Left lung (tissue), 10 donors: Measurements from ENCODE around the gene DMRTC2. TPM values are rescaled to one million over a fixed set of nuclear protein-coding genes. Genes with fewer than 3 reads are reported as not detected.

Source experiments
- ATAC-seq: fragments of 200-7000 bp; cut with Tn5 transposase; one replicate; pipeline ENCODE4 v1.9.1; 2020; ENCODE audit warnings: moderate library complexity
- DNase-seq, 4 donors: peaks; one replicate each; pipeline ENCODE4 v3.0.0-alpha.2; 2013 to 2020
- H3K27ac ChIP-seq, 2 donors: fragments of 200-600 bp; sonication (generic) in 1 of 2; one replicate each; pipeline versions ENCODE4 v1.5.0 to v1.8.0; 2020 to 2021
- H3K27me3 ChIP-seq, 2 donors: fragments of 200-600 bp; sonication (generic) in 1 of 2; one replicate each; pipeline versions ENCODE4 v1.5.0 to v1.8.0; 2020 to 2021
- H3K36me3 ChIP-seq, 2 donors: fragments of 200-600 bp; sonication (generic) in 1 of 2; one replicate each; pipeline versions ENCODE4 v1.5.0 to v1.8.0; 2020 to 2021
- H3K4me1 ChIP-seq, 2 donors: fragments of 200-600 bp; one replicate each; pipeline ENCODE4 v1.8.0; 2021
- H3K4me3 ChIP-seq, 2 donors: fragments of 200-600 bp; sonication (generic) in 1 of 2; one replicate each; pipeline versions ENCODE4 v1.5.0 to v1.8.0; 2020 to 2021; ENCODE audit warnings: mild to moderate bottlenecking in 1 of 2
- H3K9me3 ChIP-seq, 2 donors: fragments of 200-600 bp; sonication (generic) in 1 of 2; one replicate each; pipeline versions ENCODE4 v1.5.0 to v1.8.0; 2020 to 2021
- CTCF ChIP-seq, 2 donors: fragments of 200-600 bp; sonication (generic) in 1 of 2; IDR thresholded peaks; one replicate each; pipeline versions ENCODE4 v1.5.0 to v1.8.0; 2021; ENCODE audit warnings: antibody characterized with exemption in 2 of 2
- intact Hi-C, 2 donors: fragments of 100-400 bp; cut with DNase I; formaldehyde crosslinking; loops; one replicate each; pipeline versions ENCODE4 v1.11.2 to v1.14.2; 2022
- polyA plus RNA-seq, 6 donors: library from polyadenylated mRNA; unstranded; fragments of 120-200 nt; gene quantifications; one replicate each; pipeline ENCODE4 v1.2.1, GENCODE V29; 2013; ENCODE audit not compliant: insufficient read length in 6 of 6
- total RNA-seq, 2 donors: library from RNA; stranded (reverse); fragmentation: NEBNext Ultra II Directional; extraction: Animal tissue kit (Norgen Biotek cat#: 25700); gene quantifications; one replicate each; pipeline ENCODE4 v1.2.1, GENCODE V29; 2021
- donor health status: DM: no; HTN: yes; CAD: no.
- donor health status: DM: no; HTN: no; CAD: no.

DMRTC2 gene
- total and polyA plus RNA-seq, 8 donors = not detected

- no peaks in the 10 kb centered on the region for H3K9me3 ChIP-seq
- no peaks in the 10 kb centered on the region for H3K27me3 ChIP-seq
- H3K4me3 ChIP-seq = no peak overlapping the region
- intact Hi-C loops = loop anchor here in 1 of 2 donors (10.0 kb wide), 1 partner anchor 66 kb away; no protein-coding TSS in a partner anchor
- H3K4me1 ChIP-seq = peaks cover 23 to 98% of the 10 kb centered on the region in 2 donors
- DNase-seq (peak in 2 of 4 donors; percentile 28 to 72), ATAC-seq (peak; percentile 81)
- TF ChIP-seq CTCF (IDR thresholded peaks at IDR 0.05) = no peak
- H3K27ac ChIP-seq = peak overlapping the region; percentile 23 to 27
- peaks cover 3 to 98% of the 10 kb centered on the region in 2 donors for H3K36me3 ChIP-seq
These were observed 23.5 kb downstream of the DMRTC2 start for GRCh38 chr19:41868120-41868988.

DNA sequence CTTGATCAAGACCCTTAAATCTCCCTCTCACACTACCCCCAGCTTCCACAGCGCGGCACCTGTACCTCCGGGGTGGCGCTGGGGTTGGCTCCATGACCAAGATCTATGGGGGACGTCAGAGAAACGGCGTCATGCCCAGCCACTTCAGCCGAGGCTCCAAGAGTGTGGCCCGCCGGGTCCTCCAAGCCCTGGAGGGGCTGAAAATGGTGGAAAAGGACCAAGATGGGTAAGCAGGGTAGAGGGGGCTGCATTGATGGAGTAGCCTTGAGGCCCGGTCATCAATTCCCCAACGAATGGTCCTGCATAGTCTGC is 24.1 kb downstream of the DMRTC2 start:
- TF ChIP-seq CTCF (IDR thresholded peaks at IDR 0.05) = no peak
- intact Hi-C loops = loop anchor here in 1 of 2 donors (10.0 kb wide), 1 partner anchor 66 kb away; no protein-coding TSS in a partner anchor
- no peak for DNase-seq
- peaks cover 3 to 92% of the 10 kb centered on the region in 2 donors for H3K36me3 ChIP-seq
- no peaks in the 10 kb centered on the region for H3K27me3 ChIP-seq
- no peak for ATAC-seq
- H3K27ac ChIP-seq = peak overlapping the region in 1 of 2 donors; percentile 13
- peaks cover 25 to 98% of the 10 kb centered on the region in 2 donors for H3K4me1 ChIP-seq
- H3K9me3 ChIP-seq = no peaks in the 10 kb centered on the region
- no peak overlapping the region for H3K4me3 ChIP-seq

DNA sequence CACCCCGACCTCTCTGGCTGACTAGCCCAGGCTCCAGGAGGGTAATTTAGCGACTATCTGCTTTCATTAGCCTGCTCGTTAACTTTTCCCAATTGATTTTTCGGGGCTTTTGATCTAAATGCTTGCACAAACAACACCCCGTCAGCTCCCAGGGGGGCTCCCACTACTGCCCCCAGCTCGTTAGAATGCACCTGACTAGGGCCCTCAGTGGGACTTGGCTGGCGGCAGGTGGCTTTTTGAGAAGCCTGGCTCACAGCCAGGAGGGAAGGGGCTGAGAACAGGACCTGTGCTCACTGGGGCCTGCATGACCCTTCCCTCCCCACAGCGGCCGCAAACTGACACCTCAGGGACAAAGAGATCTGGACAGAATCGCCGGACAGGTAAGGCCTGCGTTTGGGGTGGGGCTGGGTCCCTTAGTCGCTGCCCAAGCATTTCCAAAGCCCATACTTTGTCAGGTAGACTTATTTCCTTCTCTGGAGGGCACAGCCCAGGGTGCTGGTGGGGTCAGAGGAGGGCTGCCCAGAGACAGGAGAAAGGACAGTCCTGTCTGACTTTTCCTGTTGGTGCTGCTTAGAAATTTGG is 24.6 kb downstream of the DMRTC2 start:
- ATAC-seq = no peak
- H3K9me3 ChIP-seq = no peaks in the 10 kb centered on the region
- no peak for TF ChIP-seq CTCF (IDR thresholded peaks at IDR 0.05)
- no peak for DNase-seq
- H3K4me1 ChIP-seq = peaks cover 25 to 98% of the 10 kb centered on the region in 2 donors
- H3K27me3 ChIP-seq = no peaks in the 10 kb centered on the region
- intact Hi-C loops = loop anchor here in 1 of 2 donors (10.0 kb wide), 1 partner anchor 65 kb away; no protein-coding TSS in a partner anchor
- H3K4me3 ChIP-seq = no peak overlapping the region
- peaks cover 3 to 87% of the 10 kb centered on the region in 2 donors for H3K36me3 ChIP-seq
- H3K27ac ChIP-seq = peak overlapping the region in 1 of 2 donors; percentile 13

- peak; percentile 4 for ATAC-seq
- intact Hi-C loops = loop anchor here in 1 of 2 donors (5.0 kb wide), 1 partner anchor 67 kb away; no protein-coding TSS in a partner anchor
- DNase-seq = no peak
These were observed 25.6 kb downstream of the DMRTC2 start for GRCh38 chr19:41870401-41870873.

More at GRCh38 chr19:41870401-41870873, 25.6 kb downstream of the DMRTC2 start:
- no peak for TF ChIP-seq CTCF (IDR thresholded peaks at IDR 0.05)
- H3K9me3 ChIP-seq = no peaks in the 10 kb centered on the region
- H3K27ac ChIP-seq = no peak overlapping the region
- no peaks in the 10 kb centered on the region for H3K27me3 ChIP-seq
- no peak overlapping the region for H3K4me3 ChIP-seq
- H3K4me1 ChIP-seq = peaks cover 25 to 90% of the 10 kb centered on the region in 2 donors
- H3K36me3 ChIP-seq = peaks cover 3 to 77% of the 10 kb centered on the region in 2 donors
